ENCODE data around the gene MBNL1.

MBNL1 gene

GRCh38 chr3:152269831-152270734, 1.4 kb downstream of the MBNL1 start:
- Histone ChIP-seq H3K9me3 (no peaks in the 10 kb centered on the region), H3K27me3 (no peaks in the 10 kb centered on the region), H3K36me3 (no peaks in the 10 kb centered on the region), H3K4me1 (peaks cover 0 to 49% (median 14%) of the 10 kb centered on the region in 4 donors), H3K4me3 (peak overlapping the region; percentile 71 to 80), H3K27ac (peak overlapping the region; percentile 93 to 99)
- intact Hi-C loops (cut with DNase I; ENCODE audit: low total_unique reads), result loop anchor here (10.0 kb wide), 2 partner anchors 135 to 195 kb away; no protein-coding TSS in a partner anchor
- TF ChIP-seq, protein P1, sequence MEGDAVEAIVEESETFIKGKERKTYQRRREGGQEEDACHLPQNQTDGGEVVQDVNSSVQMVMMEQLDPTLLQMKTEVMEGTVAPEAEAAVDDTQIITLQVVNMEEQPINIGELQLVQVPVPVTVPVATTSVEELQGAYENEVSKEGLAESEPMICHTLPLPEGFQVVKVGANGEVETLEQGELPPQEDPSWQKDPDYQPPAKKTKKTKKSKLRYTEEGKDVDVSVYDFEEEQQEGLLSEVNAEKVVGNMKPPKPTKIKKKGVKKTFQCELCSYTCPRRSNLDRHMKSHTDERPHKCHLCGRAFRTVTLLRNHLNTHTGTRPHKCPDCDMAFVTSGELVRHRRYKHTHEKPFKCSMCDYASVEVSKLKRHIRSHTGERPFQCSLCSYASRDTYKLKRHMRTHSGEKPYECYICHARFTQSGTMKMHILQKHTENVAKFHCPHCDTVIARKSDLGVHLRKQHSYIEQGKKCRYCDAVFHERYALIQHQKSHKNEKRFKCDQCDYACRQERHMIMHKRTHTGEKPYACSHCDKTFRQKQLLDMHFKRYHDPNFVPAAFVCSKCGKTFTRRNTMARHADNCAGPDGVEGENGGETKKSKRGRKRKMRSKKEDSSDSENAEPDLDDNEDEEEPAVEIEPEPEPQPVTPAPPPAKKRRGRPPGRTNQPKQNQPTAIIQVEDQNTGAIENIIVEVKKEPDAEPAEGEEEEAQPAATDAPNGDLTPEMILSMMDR (IDR thresholded peaks at IDR 0.05), result no peak
- DNase-seq, result peak; percentile 48 to 72

GRCh38 chr3:152270937-152271336, 2.2 kb downstream of the MBNL1 start:
- H3K27me3 ChIP-seq, result no peaks in the 10 kb centered on the region
- peak overlapping the region; percentile 71 to 80 for H3K4me3 ChIP-seq
- H3K27ac ChIP-seq, result peak overlapping the region; percentile 93 to 99
- intact Hi-C loops (cut with DNase I; ENCODE audit: low total_unique reads), result no loop called here
- peaks cover 0 to 49% (median 17%) of the 10 kb centered on the region in 4 donors for H3K4me1 ChIP-seq
- H3K36me3 ChIP-seq, result no peaks in the 10 kb centered on the region
- no peak for DNase-seq
- TF ChIP-seq, protein P1 (IDR thresholded peaks at IDR 0.05), result no peak
- no peaks in the 10 kb centered on the region for H3K9me3 ChIP-seq

GRCh38 chr3:152271501-152272236, 2.9 kb downstream of the MBNL1 start:
- Histone ChIP-seq H3K9me3 (no peaks in the 10 kb centered on the region), H3K4me3 (peak overlapping the region; percentile 71 to 80), H3K4me1 (peaks cover 0 to 51% (median 17%) of the 10 kb centered on the region in 4 donors), H3K36me3 (no peaks in the 10 kb centered on the region), H3K27ac (peak overlapping the region; percentile 93 to 99), H3K27me3 (no peaks in the 10 kb centered on the region)
- TF ChIP-seq, protein P1 (IDR thresholded peaks at IDR 0.05), result no peak
- no peak for DNase-seq
- intact Hi-C loops (cut with DNase I; ENCODE audit: low total_unique reads), result no loop called here

- no peaks in the 10 kb centered on the region for H3K9me3 ChIP-seq
- DNase-seq, result no peak
- H3K36me3 ChIP-seq, result no peaks in the 10 kb centered on the region
- TF ChIP-seq, protein P1 (IDR thresholded peaks at IDR 0.05), result no peak
- peak overlapping the region; percentile 93 to 99 for H3K27ac ChIP-seq
- peaks cover 0 to 52% (median 13%) of the 10 kb centered on the region in 4 donors for H3K4me1 ChIP-seq
- no peaks in the 10 kb centered on the region for H3K27me3 ChIP-seq
- intact Hi-C loops (cut with DNase I; ENCODE audit: low total_unique reads), result no loop called here
- peak overlapping the region; percentile 71 to 80 for H3K4me3 ChIP-seq
Observed at GRCh38 chr3:152272771-152273242, 4.1 kb downstream of the MBNL1 start.

DNA sequence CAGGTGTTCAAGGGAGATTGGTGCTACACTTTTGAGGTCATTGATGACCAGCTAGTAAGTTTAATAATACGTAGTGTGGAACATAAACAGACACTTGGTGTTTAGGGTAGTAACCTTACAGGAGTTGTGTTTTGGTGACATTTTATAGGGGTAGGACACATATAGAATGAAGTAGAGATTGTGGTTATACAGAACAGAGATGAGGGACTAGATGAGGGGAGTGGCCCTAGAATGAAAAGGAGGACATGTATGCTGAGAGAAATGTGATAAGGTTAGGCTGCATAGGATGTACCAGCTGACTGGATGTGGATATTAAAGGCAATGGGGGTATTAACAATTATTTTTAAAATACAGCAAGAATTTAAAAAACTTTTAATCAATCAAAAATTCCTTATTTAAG, 8.0 kb downstream of the MBNL1 start:
- Histone ChIP-seq H3K27me3 (no peaks in the 10 kb centered on the region), H3K36me3 (no peaks in the 10 kb centered on the region), H3K4me3 (peak overlapping the region; percentile 11 to 21), H3K27ac (peak overlapping the region; percentile 93 to 99), H3K4me1 (peaks cover 0 to 91% (median 33%) of the 10 kb centered on the region in 4 donors), H3K9me3 (no peaks in the 10 kb centered on the region)
- intact Hi-C loops (cut with DNase I; ENCODE audit: low total_unique reads), result no loop called here
- DNase-seq, result no peak
- TF ChIP-seq, protein P1 (IDR thresholded peaks at IDR 0.05), result no peak
